Nephron (organoid): Measurements from ENCODE around the gene CNTNAP2.
A peak's percentile ranks its signal among the peaks of the same experiment; 100 is the strongest.

Experiments used
- H3K27ac Mint-ChIP-seq, 3 experiments: 2 replicates each; pipeline ENCODE4 v1.8.0; 2020; ENCODE audit warnings: mixed read lengths in 3 of 3, mild to moderate bottlenecking in 2 of 3, moderate library complexity in 1 of 3
- H3K27me3 Mint-ChIP-seq: 2 replicates; pipeline ENCODE4 v1.8.0; 2021; ENCODE audit warnings: low read depth, mild to moderate bottlenecking, moderate library complexity, mixed read lengths
- H3K36me3 Mint-ChIP-seq: 2 replicates; pipeline ENCODE4 v1.8.0; 2020; ENCODE audit warnings: low read depth, mixed read lengths
- H3K4me1 Mint-ChIP-seq: 2 replicates; pipeline ENCODE4 v1.8.0; 2020; ENCODE audit warnings: mixed read lengths
- H3K4me3 Mint-ChIP-seq, 3 experiments: 2 replicates each; pipeline ENCODE4 v1.8.0; 2020; ENCODE audit warnings: mild to moderate bottlenecking in 3 of 3, mixed read lengths in 3 of 3, moderate library complexity in 2 of 3
- H3K9me3 Mint-ChIP-seq: 2 replicates; pipeline ENCODE4 v1.8.0; 2020; ENCODE audit warnings: mixed read lengths
- TF ChIP-seq, protein P1 (sequence below), 3 experiments: fragments of 200-600 bp; sonication (generic); IDR thresholded peaks; one replicate each; pipeline ENCODE4 v1.5.0; 2021; ENCODE audit warnings: antibody characterized with exemption in 3 of 3; ENCODE audit not compliant: unreplicated experiment in 3 of 3

Gene CNTNAP2

DNA sequence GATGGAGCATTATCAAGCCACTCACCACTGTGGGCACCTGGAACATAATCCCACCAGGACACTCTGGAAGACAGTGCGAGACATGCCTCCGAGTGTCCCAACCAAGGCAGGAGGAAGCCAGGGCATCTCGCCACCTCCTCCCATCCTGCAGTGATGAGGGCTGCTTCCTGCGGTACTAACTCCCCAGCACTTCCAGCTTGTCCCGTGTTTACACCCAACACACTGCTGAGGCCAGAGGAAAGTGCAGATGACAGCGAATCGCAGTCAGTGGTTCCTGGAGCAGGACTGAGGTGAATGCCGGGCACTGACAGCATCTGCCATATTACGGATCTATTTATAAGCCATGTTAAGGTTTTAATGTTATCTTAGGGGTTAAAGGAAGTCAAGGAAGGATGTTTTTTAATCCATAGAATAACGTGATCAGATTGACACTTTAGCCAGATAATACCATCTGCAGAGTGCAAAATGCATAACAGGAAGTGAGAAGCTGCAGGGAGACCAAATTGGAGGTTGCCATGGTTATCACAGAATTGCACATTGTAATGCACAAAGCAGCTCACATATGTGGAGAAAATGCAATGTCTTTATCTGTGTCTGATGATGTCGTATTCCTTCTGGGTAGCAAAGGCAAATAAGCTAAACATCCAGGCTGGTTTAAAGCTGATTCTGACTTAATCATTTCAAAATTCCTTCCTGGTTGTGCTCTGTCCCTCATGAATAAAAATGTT lies 2159.9 kb downstream of the CNTNAP2 start:
- Mint-ChIP-seq H3K4me1 (no peaks in the 10 kb centered on the region), H3K4me3 (no peak overlapping the region), H3K36me3 (no peaks in the 10 kb centered on the region), H3K9me3 (no peaks in the 10 kb centered on the region), H3K27ac (no peak overlapping the region), H3K27me3 (peaks cover 11% of the 10 kb centered on the region)
- TF ChIP-seq, protein P1, sequence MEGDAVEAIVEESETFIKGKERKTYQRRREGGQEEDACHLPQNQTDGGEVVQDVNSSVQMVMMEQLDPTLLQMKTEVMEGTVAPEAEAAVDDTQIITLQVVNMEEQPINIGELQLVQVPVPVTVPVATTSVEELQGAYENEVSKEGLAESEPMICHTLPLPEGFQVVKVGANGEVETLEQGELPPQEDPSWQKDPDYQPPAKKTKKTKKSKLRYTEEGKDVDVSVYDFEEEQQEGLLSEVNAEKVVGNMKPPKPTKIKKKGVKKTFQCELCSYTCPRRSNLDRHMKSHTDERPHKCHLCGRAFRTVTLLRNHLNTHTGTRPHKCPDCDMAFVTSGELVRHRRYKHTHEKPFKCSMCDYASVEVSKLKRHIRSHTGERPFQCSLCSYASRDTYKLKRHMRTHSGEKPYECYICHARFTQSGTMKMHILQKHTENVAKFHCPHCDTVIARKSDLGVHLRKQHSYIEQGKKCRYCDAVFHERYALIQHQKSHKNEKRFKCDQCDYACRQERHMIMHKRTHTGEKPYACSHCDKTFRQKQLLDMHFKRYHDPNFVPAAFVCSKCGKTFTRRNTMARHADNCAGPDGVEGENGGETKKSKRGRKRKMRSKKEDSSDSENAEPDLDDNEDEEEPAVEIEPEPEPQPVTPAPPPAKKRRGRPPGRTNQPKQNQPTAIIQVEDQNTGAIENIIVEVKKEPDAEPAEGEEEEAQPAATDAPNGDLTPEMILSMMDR (IDR thresholded peaks at IDR 0.05; ENCODE audit: unreplicated experiment in 3 of 3), result no peak

DNA sequence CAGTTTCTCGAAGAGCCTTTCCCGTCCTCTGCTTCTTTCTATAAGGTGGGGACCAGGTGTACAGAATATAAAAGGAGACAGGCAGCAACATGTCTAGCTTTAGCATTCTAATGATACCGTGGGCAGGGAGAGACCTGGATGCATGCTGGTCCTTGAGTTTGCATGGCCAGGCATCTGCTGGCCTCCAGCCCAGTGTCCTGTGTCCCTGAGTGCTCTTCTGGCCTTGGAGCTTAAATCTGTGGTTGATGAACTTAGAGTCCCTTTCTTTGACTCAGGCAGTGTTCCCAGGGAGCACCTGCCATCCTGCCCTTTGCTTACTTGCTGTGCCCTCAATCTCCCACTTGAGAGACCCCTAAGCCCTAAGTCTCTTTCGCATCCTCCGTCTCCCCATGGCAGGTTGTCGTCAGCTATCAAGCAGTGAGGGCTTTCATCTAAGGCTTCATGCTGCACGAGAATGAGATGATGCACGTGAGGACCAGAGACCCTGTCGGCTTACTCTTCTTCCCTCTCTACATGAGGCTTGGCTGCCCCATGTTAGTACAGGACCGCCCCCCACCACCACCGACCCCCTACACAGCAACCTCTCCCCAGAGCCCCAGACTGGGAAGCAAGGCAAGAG lies 2160.6 kb downstream of the CNTNAP2 start:
- Mint-ChIP-seq H3K27me3 (peaks cover 11% of the 10 kb centered on the region), H3K4me3 (no peak overlapping the region), H3K4me1 (no peaks in the 10 kb centered on the region), H3K9me3 (no peaks in the 10 kb centered on the region), H3K36me3 (no peaks in the 10 kb centered on the region), H3K27ac (no peak overlapping the region)
- TF ChIP-seq, protein P1 (IDR thresholded peaks at IDR 0.05; ENCODE audit: unreplicated experiment in 3 of 3), result no peak

DNA sequence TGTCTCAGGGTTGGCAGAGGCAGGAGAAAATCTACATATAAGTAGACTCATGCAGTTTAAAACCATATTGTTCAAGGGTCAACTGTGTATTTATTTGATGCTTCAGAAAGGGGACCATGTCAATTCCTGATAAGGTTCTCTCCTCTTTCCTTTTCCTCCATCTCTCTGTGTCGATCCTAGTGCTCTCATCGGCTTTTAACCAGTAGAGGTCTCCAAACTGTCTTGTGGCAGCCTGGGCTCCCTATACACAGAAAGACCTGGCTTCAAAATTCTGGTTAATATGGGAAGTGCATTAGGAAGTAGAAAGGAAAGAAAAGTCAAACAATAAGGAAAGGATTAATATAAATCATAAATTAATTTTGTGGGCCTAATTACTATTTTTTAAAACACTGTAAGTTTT lies 2169.5 kb downstream of the CNTNAP2 start:
- TF ChIP-seq, protein P1 (IDR thresholded peaks at IDR 0.05; ENCODE audit: unreplicated experiment in 3 of 3), result peak; percentile 45 to 54 (median 48)
- no peaks in the 10 kb centered on the region for H3K27me3 Mint-ChIP-seq
- H3K4me1 Mint-ChIP-seq, result no peaks in the 10 kb centered on the region
- no peak overlapping the region for H3K4me3 Mint-ChIP-seq
- no peaks in the 10 kb centered on the region for H3K36me3 Mint-ChIP-seq
- H3K9me3 Mint-ChIP-seq, result peaks cover 5% of the 10 kb centered on the region
- no peak overlapping the region for H3K27ac Mint-ChIP-seq

DNA sequence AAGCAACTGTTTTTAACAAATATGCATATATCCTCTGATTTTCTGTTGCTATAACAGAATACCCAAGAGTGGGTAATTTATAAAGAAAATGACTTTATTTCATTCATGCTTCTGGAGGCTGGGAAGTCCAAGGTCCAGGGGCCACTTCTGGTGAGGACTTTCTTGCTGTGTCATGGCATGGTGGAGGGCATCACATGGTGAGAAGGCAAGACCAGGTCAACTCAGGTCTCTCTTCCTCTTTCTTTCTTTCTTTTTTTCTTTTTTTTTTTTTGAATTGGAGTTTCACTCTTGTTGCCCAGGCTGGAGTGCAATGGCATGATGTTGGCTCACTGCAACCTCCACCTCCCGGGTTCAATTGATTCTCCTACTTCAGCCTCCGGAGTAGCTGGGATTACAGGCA lies 2170.9 kb downstream of the CNTNAP2 start:
- H3K4me3 Mint-ChIP-seq, result no peak overlapping the region
- H3K27me3 Mint-ChIP-seq, result no peaks in the 10 kb centered on the region
- H3K27ac Mint-ChIP-seq, result no peak overlapping the region
- H3K36me3 Mint-ChIP-seq, result no peaks in the 10 kb centered on the region
- H3K4me1 Mint-ChIP-seq, result no peaks in the 10 kb centered on the region
- TF ChIP-seq, protein P1 (IDR thresholded peaks at IDR 0.05; ENCODE audit: unreplicated experiment in 3 of 3), result no peak
- peaks cover 5% of the 10 kb centered on the region for H3K9me3 Mint-ChIP-seq

DNA sequence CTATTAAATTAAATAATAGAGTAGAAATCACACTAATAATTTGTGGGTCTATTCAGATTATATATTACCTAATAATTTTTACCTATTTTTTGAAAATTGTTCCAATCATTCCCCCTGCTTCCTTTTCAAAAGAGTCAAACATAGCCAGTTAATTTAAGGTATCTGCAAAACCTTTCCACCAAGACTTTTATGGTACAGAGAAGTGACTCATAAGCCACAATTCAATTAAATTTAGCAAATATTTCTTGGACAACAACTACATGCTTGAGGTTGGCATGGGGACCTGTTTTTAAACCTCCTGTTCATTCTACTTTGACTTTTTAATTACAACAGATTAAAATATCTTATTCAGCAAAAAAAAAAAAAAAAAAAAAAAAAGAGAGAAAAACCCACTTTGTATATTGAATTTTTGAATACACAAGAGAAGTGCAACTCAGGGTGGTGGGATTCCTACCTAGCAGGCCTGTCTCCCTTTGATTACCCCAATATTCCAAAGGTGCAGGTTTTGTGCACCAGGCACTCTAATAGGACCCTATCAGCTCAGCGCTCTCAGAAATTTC lies 2172.1 kb downstream of the CNTNAP2 start:
- Mint-ChIP-seq H3K4me3 (no peak overlapping the region), H3K9me3 (peaks cover 5% of the 10 kb centered on the region)

More for the DNA sequence above, 2172.1 kb downstream of the CNTNAP2 start:
- H3K4me1 Mint-ChIP-seq, result no peaks in the 10 kb centered on the region
- H3K27me3 Mint-ChIP-seq, result peaks cover 3% of the 10 kb centered on the region
- no peak overlapping the region for H3K27ac Mint-ChIP-seq
- H3K36me3 Mint-ChIP-seq, result no peaks in the 10 kb centered on the region
- TF ChIP-seq, protein P1 (IDR thresholded peaks at IDR 0.05; ENCODE audit: unreplicated experiment in 3 of 3), result no peak
